HG02642 (cell line): Measurements from ENCODE around the gene BCS1L.
A peak's percentile ranks its signal among the peaks of the same experiment; 100 is the strongest.

ENCODE experiments used
- ATAC-seq: cut with Tn5 transposase; IDR thresholded peaks from one replicate; pipeline ENCODE4 v1.9.1; 2021; ENCODE audit warnings: mild to moderate bottlenecking; ENCODE audit not compliant: unreplicated experiment, poor library complexity

The BCS1L gene, protein sequence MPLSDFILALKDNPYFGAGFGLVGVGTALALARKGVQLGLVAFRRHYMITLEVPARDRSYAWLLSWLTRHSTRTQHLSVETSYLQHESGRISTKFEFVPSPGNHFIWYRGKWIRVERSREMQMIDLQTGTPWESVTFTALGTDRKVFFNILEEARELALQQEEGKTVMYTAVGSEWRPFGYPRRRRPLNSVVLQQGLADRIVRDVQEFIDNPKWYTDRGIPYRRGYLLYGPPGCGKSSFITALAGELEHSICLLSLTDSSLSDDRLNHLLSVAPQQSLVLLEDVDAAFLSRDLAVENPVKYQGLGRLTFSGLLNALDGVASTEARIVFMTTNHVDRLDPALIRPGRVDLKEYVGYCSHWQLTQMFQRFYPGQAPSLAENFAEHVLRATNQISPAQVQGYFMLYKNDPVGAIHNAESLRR

GRCh38 chr2:218659258-218659987, at the start of gene BCS1L, which contains the start of gene ZNF142:
Gene BCS1L, plus strand, starts transcription at chr2:218659683. Its CDS starts 1,305 bp downstream, at chr2:218660988.
Gene ZNF142, minus strand, starts transcription at chr2:218659623. Its CDS starts 3,194 bp downstream, at chr2:218656429.
- peak; percentile 94 for ATAC-seq

DNA sequence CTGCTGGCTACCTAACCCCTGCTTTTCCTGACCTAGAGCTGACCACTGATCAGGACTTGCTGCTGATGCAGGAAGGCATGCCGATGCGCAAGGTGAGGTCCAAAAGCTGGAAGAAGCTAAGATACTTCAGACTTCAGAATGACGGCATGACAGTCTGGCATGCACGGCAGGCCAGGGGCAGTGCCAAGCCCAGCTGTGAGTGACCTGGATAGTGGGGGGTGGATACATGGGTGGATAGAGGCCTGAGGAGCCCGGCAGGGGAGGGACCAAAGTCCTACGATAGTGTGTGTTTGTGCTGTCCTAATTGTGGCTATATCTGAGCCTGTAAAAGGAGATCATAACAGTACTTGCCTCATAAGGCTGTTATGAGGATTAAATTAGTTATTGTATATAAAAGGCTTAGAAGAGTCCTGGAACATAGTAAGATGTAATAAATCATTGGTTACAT, 43.6 kb upstream of the BCS1L start:
- ATAC-seq: no peak

DNA sequence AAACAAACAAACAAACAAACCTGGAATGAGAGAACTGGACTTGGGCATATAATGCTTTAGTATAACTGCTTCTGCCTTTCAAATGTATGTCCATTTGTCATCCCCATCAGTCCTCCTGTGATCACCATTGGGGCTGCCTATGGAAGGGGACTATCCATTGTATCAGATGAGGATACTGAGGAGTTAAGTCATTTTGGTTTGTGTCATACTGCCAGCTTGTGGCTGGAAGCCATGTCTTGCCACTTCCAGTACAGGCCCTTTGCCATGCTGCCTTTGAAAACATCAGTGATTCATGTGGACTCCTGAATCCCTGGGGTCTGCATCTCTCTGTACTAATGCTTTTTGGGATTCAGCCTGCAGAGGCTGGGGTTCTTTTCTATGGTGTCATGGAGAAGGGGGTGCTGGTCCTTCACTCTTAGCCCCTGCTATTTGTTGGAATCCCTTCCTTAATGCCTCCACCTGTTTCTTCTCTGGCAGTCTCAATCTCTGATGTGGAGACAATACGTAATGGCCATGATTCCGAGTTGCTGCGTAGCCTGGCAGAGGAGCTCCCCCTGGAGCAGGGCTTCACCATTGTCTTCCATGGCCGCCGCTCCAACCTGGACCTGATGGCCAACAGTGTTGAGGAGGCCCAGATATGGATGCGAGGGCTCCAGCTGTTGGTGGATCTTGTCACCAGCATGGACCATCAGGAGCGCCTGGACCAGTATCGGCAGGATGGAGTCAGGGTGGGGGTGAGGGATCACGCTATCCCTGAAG, 41.2 kb upstream of the BCS1L start:
- no peak for ATAC-seq

GRCh38 chr2:218621007-218621406, 38.5 kb upstream of the BCS1L start:
- no peak for ATAC-seq

GRCh38 chr2:218622606-218623365, 36.7 kb upstream of the BCS1L start:
- ATAC-seq: no peak

DNA sequence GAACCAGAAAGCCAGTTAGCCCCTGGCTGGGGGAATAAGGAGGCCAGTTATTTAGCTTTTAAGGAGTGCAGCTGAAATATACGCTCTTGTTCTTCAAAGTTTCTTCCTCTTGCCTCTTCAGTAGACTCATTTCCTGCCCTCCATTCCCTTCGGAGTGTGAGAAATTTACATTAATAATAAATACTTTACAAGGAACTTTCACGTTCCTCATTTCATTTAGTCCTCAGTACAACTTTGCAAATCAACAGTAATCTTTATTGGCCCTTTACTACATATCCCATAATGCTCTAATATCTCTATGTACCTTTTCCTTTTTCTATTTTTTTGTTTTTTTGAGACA, 36.1 kb upstream of the BCS1L start:
- ATAC-seq: no peak

DNA sequence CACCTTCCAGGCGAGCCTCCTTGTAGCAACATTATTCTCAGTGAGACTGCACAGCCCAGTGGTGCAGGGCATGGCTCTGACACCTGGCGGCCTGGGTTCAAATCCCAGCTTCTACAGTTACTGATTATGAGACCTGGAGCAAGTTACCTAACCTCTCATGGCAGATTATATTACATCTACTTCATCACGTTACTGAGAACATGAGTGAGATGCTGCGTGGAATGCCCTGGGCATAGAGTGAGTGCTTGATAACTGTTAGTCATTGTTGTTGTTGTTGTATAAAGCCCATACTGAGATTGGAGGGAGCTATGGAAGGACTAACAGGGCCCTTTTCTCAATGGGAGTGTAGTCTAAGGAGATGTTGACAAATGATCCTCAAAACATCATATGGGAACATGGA, 33.1 kb upstream of the BCS1L start:
- no peak for ATAC-seq

DNA sequence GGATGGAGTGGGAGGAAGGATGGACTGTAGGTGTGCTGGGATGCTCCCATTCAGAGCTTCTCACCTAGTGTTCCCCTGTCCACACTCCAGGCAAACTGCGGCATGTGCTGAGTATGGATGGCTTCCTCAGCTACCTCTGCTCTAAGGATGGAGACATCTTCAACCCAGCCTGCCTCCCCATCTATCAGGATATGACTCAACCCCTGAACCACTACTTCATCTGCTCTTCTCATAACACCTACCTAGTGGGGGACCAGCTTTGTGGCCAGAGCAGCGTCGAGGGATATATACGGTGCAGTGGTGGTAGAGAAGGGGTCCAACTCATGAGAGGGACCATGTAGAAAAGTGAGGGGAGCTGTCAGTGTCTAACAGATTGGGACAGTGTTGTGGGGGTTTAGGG, 31.5 kb upstream of the BCS1L start:
- no peak for ATAC-seq

- ATAC-seq: no peak
Observed at GRCh38 chr2:218631837-218632236, 27.6 kb upstream of the BCS1L start.

DNA sequence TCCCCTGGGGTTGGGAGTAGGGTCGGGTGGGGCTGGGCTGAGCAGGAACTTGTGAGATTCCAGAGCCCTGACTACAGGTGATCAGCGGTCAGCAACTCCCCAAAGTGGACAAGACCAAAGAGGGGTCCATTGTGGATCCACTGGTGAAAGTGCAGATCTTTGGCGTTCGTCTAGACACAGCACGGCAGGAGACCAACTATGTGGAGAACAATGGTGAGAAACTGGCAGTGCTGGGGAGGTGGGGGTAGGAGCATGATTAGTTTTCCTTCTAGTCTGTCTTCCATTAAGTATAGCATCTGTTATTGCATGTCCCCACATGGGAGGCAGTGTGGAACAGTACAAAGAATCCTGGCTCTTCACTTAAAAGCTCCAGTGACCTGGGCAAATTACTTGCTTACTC, 23.8 kb upstream of the BCS1L start:
- no peak for ATAC-seq

DNA sequence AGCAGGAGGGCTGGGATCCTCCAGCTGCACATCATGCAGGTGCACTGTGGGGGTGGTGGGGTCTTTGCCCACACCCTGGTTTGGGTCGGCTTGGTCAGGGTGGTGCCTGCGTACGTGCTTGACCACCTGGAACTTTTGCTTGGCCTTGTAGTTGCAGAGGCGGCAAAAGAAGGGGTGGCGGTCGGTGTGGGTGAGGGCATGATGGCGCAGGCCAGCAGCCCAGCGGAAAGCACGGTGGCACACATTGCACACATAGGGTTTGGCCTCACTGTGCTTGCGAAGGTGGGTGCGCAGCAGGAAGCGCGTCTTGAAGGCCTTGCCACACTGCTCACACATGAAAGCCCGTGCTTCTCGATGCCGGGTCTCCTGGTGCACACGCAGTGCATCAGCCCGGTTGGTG, 21.1 kb upstream of the BCS1L start:
- ATAC-seq: no peak

DNA sequence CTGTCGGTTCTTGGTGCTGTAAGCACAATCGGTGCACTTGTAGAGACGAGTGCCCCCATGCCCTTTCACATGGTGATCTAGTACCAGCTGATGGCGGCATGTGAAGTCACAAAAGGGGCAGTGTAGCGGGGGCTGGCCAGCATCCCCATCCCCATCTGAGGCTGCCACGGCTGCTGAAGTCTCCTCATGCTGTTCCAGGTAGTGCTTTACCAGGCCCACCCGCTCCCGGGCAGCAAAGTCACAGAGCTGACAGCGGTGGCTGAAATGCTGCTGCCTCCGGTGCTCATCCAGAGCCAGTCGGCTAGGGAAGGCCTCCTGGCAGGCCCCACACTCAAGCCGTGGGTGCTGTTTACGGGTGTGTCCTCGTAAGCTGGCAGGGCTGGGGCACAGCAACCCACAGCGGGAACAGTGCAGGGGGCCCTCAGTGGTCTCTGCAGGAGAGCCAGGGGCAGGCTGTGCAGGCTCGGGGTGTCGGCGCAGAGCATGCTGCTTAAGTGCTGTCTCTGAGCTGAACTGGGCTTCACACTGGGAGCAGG, 17.3 kb upstream of the BCS1L start:
- ATAC-seq: no peak

- ATAC-seq: no peak
Observed at GRCh38 chr2:218642786-218643185, 16.7 kb upstream of the BCS1L start.

DNA sequence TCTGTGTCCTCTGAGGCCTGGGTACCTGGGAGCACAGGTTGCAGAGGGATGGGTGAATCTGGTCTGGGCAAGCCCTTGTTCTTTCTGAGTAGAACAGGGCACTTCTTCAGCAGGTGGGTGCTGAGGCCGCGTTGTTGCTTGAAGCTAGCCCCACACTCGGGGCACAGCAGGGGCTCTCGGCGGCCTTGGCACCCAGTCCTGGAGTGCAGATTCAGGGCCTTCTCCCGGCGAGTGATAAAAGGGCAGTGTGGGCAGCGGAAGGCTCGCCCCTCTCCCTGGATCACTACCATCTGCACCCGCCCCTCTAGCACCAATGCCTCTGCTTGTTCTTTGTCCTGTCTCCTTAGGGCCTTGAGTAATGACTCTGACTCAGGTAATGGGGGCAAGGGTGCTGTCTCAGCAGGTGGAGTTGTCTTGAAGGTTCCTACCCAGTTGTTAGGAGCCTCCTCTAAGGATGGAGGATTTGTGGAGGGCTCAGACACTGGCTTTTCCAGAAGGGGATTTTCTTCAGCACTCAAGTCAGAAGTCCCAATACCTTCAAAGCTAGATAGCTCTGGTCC, 15.7 kb upstream of the BCS1L start:
- no peak for ATAC-seq

GRCh38 chr2:218644721-218645120, 14.8 kb upstream of the BCS1L start:
- ATAC-seq: no peak

DNA sequence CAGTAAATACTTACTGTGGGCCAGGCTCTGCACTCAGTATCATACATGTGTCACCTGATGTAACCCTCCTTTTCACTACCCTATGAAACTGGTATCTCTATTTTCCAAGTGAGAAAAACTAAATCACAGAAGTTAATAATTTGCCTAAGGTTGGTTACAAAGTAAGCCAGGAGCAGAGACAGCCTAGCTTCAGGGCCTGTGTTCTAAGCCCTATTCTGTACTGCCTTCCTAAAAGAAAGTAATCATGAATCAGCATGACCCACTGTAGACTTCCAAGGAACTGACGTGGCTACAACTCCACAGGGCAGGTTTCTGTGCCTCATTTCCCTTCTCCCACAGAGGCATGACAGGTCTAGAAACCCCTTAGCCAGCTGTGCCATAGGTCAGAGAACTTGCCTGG, 14.4 kb upstream of the BCS1L start:
- no peak for ATAC-seq

GRCh38 chr2:218648088-218648786, 11.2 kb upstream of the BCS1L start:
- no peak for ATAC-seq

GRCh38 chr2:218648787-218649100, 10.7 kb upstream of the BCS1L start:
- no peak for ATAC-seq

DNA sequence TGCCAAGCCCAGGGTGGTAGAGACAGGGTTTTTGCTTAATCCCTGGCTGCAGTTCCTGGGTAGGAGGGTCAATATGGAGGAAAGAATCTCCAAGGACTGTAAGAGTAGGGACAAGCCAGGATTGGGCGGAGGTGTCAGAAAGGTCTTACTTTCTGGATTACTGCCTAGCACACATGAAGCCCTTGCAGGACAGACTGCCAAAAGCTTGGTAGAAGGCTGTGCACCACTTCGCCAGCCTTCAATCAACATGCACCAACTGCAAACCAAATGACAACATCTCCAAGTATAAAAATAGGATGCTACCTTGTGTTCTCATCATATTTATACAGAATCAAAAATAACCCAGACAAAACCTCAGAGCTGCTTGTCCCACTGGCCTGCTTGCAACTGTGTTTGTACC, 3.7 kb upstream of the BCS1L start:
- no peak for ATAC-seq
